HEK293 (cell line): ENCODE results near the gene RTN1.

ENCODE experiments used
- RBAK ChIP-seq: fragments of 450-650 bp; formaldehyde crosslinking; IDR thresholded peaks from 2 replicates; pipeline ENCODE4 v1.5.1; 2016; ENCODE audit warnings: missing biosample characterization, missing genetic modification characterization
- REST ChIP-seq: fragments of 450-650 bp; formaldehyde crosslinking; IDR thresholded peaks from 2 replicates; pipeline ENCODE4 v1.5.1; 2016; ENCODE audit warnings: missing biosample characterization, missing genetic modification characterization
- ZNF184 ChIP-seq: fragments of 450-650 bp; IDR thresholded peaks from 2 replicates; pipeline ENCODE4 v1.5.1; 2018; ENCODE audit warnings: missing biosample characterization, mild to moderate bottlenecking, missing genetic modification characterization
- ZNF366 ChIP-seq: fragments of 450-650 bp; formaldehyde crosslinking; conservative IDR thresholded peaks from 2 replicates; pipeline ENCODE4 v1.5.1; 2016; ENCODE audit warnings: missing biosample characterization, missing genetic modification characterization
- ZNF791 ChIP-seq: fragments of 450-650 bp; formaldehyde crosslinking; IDR thresholded peaks from 2 replicates; pipeline ENCODE4 v1.5.1; 2016; ENCODE audit warnings: missing biosample characterization, missing genetic modification characterization
- TF ChIP-seq, protein P1 (sequence below): fragments of 450-650 bp; formaldehyde crosslinking; IDR thresholded peaks from 2 replicates; pipeline ENCODE4 v1.5.1; 2016; ENCODE audit warnings: missing biosample characterization, missing genetic modification characterization
- TF ChIP-seq, protein P2 (sequence below): fragments of 450-650 bp; formaldehyde crosslinking; IDR thresholded peaks from 2 replicates; pipeline ENCODE4 v1.5.1; 2016; ENCODE audit warnings: missing biosample characterization, missing genetic modification characterization

- TF ChIP-seq, protein P1, sequence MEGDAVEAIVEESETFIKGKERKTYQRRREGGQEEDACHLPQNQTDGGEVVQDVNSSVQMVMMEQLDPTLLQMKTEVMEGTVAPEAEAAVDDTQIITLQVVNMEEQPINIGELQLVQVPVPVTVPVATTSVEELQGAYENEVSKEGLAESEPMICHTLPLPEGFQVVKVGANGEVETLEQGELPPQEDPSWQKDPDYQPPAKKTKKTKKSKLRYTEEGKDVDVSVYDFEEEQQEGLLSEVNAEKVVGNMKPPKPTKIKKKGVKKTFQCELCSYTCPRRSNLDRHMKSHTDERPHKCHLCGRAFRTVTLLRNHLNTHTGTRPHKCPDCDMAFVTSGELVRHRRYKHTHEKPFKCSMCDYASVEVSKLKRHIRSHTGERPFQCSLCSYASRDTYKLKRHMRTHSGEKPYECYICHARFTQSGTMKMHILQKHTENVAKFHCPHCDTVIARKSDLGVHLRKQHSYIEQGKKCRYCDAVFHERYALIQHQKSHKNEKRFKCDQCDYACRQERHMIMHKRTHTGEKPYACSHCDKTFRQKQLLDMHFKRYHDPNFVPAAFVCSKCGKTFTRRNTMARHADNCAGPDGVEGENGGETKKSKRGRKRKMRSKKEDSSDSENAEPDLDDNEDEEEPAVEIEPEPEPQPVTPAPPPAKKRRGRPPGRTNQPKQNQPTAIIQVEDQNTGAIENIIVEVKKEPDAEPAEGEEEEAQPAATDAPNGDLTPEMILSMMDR (tag by site-specific recombination), result no peak
- TF ChIP-seq REST (no peak), ZNF791 (tag by site-specific recombination) (no peak), ZNF366 (tag by site-specific recombination) (no peak), ZNF184 (tag by site-specific recombination) (no peak), RBAK (tag by site-specific recombination) (no peak)
- TF ChIP-seq, protein P2, sequence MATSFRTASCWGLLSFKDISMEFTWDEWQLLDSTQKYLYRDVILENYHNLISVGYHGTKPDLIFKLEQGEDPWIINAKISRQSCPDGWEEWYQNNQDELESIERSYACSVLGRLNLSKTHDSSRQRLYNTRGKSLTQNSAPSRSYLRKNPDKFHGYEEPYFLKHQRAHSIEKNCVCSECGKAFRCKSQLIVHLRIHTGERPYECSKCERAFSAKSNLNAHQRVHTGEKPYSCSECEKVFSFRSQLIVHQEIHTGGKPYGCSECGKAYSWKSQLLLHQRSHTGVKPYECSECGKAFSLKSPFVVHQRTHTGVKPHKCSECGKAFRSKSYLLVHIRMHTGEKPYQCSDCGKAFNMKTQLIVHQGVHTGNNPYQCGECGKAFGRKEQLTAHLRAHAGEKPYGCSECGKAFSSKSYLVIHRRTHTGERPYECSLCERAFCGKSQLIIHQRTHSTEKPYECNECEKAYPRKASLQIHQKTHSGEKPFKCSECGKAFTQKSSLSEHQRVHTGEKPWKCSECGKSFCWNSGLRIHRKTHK, result no peak
Measured at GRCh38 chr14:59619061-59619460, 251.5 kb downstream of the RTN1 start.
